Hematopoietic multipotent progenitor cell treated with erythropoietin and hydrocortisone succinate and interleukin-3 and kit ligand, for 6 days (in vitro differentiated cells): ENCODE data around the gene DUSP10.

Source experiments
- DNase-seq: peaks from one replicate; pipeline ENCODE4 v3.0.0-alpha.2; 2015

DUSP10 gene

GRCh38 chr1:221692643-221693042 is 49.2 kb downstream of the DUSP10 start:
- no peak for DNase-seq

DNA sequence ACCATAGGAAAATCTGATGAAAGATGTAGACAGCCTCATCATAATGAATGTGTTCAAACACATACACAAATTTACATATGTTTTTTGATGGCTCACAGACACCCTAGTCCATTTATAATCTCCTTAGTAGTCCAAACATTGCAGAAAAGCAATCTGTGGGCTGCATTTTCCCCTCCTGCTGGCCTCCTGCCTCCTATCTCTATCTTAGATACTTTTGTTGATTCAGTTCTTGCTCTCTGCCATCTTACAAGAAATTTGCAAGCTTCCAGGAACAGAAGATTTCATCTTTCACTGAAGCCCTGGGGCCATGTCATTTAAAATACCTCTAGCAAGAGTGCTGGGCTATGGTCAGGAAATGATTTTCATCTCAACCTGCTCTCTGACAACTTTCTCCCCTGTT is 50.6 kb downstream of the DUSP10 start:
- DNase-seq, result peak; percentile 21

- DNase-seq, result no peak
Measured at GRCh38 chr1:221690858-221691257, 51.0 kb downstream of the DUSP10 start.

DNA sequence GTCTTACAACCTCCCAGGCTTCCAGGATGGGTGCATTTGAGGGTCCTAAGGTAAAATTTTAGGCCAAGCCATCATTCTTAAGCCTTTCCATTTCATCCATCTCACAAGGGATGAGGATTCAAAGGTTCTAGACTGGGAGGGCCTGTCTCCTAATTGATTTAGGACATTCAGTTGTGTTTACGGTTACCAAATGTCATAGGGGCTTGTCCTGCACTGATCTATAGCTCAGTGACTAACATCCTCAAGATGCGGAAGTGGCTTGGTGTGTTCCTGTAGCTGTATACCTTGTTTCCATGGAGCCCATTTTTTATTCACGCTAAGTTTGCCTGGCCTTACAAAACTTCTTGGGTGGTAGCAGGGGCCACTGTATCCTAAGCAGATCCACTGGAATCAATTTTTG is 52.8 kb downstream of the DUSP10 start:
- DNase-seq, result peak; percentile 41

DNA sequence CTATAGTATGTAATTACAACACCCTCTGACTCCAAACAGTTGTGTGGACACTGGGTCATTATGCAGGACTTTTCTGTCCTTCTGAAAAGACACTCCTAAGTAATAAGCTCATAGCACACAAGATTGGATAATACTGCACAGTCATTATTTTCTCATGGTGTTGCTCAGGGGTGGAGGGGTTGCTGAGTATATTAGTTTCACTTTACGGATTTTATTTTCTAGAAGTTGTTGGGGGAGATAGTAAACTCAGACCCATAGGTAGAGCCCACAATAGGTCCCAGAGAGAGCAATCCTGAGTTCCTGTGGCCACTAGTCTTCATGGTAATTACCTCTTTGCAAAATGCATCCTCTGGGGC is 53.4 kb downstream of the DUSP10 start:
- DNase-seq, result peak; percentile 19

- peak; percentile 56 for DNase-seq
Measured at GRCh38 chr1:221687836-221688487, 53.9 kb downstream of the DUSP10 start.

- DNase-seq, result no peak
Measured at GRCh38 chr1:221683681-221684080, 58.2 kb downstream of the DUSP10 start.

DNA sequence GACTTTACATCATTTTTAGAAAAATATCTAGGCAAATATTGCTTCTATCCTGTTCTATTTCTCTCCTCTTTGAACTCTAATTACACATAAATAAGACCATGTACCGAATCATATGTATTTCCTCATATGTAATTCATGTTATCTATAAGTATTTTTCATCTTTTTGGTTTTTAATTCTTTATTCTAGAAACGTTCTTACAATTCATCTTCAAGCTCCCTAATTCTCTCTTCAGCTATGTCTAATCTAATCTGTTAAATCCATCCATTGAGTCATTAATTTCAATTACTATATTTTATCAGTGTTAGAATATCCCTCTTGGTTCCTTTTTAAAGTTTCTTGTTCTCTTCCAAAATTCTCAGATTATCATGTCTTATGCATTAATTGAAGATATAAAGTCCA is 61.8 kb downstream of the DUSP10 start:
- DNase-seq, result no peak

DNA sequence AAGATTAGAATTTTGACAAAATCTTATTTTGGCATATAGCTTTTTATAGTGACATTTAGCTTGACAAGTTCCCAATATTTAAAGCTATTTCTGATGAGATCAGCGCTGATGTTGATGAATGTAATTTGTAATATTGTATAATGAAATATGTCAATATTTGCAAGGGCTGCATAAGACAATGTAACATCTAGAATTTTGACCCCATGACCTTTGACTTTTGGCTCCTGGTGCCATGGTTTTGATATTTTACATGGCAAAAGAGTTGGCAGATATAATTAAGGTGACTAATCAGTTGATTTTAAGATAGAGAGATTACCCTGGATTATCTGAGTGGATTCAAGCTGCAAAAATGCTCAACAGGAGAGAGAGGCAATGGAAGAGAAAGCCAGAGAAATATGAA is 63.9 kb downstream of the DUSP10 start:
- DNase-seq, result no peak

DNA sequence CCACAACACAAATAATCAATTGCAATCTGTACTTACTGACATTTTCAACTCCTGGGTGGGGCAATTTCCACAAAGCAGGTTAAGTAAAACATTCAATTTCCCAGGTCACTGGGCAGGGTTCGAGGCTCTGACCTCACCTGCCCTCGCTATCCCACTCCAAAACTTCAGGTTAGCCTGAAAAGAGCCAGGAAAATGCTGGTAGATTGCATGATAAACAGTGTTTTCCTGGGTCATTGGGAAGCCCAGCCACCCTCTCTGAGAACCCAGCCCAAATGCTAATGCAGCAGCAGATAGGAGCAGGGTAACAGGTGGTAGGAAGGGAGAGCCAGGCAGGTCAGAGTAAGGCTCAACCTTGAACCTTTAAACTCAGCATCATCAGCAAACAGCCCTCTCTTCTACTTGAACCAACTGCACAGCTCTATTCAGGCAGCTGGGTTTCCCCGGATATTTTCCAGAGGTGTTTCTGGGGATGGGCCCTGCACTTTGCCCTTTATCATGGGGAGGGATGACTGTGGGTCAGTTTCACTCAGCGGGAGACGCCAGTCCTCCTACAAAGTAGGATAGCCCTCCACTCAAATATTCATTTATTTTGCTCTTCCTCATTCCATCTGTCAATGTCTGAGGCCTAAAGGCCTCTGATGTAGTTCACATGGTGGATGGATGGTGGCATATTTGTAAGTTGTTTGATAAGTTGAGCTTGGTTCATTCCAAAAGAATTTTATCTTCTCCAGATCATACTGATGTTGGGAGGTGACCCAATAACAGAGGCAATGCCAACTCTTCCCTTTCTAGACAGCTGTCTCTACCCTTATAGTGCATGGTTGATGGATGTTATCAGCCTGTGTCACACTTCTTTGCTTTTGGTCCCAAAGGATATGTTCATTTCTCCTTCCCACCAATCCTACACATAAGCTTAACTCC is 65.7 kb downstream of the DUSP10 start:
- DNase-seq, result no peak

GRCh38 chr1:221672965-221673364 is 68.9 kb downstream of the DUSP10 start:
- DNase-seq, result no peak

DNA sequence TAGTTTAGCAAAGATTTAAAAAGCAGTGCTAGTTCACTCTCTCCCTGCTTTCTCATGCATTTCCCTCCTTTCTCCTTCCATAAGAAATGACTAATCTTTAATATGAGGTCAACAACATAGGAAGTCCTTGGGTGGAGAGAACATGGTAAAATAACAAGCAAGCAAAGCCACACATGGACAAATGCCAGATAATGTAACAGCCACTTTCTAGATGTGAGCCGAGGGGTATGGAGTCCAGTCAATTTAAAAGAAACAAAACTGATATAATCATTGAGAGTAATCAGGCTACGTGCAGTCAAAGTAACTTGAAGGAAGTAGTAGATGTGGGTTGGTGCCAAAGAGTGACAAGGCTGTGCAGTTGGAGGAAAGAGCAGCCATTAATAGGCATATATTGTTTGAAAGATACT is 69.6 kb downstream of the DUSP10 start:
- DNase-seq, result peak; percentile 60

DNA sequence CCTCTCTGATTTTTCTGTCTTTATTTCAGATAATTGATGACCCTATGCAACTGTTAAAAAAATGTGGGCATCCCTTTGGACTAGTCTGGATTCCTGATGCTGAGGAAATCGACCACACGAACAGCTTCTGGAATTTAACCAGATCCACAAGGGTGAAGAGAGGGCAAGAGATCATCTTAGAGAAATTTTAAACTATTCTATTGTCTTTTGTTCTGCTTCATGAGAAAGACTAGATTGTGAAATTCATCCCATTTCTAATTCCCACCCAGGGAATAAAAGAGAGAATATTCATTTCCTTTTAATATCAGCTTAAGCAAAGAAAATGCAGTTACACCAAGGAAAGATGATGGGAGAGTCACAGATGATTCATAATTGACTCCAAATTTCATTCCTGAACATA is 71.8 kb downstream of the DUSP10 start:
- DNase-seq, result no peak

- no peak for DNase-seq
Measured at GRCh38 chr1:221669441-221669840, 72.4 kb downstream of the DUSP10 start.

DNA sequence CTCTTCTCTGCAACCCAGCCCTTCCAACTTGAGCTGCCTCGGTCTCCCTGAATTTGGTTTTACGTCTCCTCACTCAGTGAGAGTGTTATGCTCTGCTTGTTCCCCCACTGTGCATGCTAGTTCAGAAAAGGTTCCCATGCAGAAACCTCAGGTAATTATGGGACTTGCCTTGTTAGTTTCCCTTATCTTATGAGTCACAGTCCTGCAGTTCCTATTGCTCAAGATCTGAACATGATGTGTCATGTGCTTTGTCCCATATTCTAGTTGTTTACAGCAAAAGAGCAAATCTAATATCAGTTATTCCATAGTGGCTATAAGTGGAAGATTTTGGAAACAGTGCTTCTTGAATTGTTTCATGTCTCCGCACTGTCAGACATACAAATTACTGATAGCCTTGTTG is 74.4 kb downstream of the DUSP10 start:
- peak; percentile 38 for DNase-seq

- no peak for DNase-seq
Measured at GRCh38 chr1:221664253-221664652, 77.6 kb downstream of the DUSP10 start.

DNA sequence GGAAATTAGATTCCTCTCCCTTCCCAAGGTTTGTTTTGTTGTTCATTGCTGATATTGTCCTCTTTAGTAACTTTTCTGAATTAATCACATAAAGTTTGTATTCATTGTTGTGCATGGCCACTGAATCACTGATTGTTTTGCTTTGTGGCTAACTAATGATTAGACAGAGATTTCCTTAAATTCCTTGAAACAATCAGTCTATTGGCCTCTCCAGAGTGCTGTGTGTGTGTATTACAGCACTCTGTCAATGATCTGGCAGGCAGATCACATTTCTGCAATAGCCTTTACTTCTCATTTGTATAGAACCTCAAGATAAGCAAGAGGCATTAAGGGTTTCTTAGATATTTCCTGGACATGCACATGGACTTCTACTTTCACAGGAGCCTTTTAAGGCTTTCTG is 78.6 kb downstream of the DUSP10 start:
- DNase-seq, result no peak

DNA sequence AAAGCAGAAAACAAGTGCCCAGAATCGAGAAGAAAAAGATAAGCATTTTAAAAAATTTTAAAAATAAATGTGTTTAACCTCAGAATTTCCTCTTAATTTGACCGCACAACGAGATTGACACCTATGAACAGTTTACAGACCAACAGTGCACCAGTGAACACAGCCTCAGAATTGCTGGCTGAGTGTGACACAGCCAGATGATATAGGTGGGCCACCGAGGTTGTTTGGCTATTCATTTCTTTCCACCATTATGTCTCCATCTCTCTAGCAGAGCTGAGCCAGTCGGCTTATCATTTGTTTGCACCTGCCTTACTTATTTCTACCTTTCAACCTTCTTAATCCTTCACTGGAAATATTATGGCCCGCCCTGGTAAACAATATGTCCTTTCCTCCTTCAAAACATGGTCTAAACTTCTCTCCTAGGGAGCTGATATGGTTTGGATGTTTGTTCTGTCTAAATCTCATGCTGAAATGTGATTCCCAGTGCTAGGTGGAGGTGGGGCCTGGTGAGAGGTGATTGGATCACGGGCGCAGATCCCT is 86.1 kb downstream of the DUSP10 start:
- DNase-seq, result no peak
